Activated CD4-positive, alpha-beta T cell treated with anti-CD3 and anti-CD28 coated beads for 24 hours (primary cell): ENCODE measurements around the gene NEDD4L.

ENCODE experiments used
- DNase-seq, 2 donors: peaks; one replicate each; pipeline ENCODE4 v3.0.0-alpha.2; 2020; ENCODE audit warnings: low read depth in 2 of 2

The NEDD4L gene

GRCh38 chr18:58052960-58053359 lies 8.9 kb downstream of the NEDD4L start:
- no peak for DNase-seq

DNA sequence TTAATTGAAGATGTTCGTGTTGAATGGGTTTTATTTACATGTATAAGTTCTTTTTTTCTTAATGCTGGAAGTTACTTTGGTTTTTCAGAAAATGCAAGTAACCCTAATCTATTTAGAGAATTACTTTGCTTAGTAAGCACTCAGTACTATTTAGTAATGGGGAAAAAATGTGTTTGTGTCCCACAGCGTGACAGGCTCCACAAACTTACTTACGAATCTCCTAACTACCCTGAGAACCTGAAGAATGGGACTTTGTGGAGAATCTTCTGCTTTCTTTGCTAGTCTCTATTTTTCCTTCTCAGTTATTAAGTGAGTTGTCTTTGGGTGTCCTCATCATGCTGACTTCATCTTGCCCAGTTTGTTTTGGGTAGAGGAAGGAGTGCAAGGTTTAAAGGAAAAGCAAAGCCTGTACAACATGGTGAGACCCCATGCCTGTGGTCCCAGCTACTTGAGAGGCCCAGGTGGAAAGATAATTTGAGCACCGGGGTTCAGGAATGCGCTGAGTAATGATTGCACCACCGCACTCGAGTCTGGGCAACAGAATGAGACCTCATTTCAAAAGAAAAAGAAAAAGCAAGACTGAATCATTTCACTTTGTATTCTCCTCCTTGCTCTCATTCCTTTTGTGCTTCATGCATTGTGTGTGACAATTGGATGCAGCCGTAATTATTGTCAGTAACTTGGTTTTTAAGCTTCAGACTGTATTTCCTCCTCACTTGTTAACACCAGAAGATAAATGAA lies 10.2 kb downstream of the NEDD4L start:
- DNase-seq: no peak

- no peak for DNase-seq
Measured at GRCh38 chr18:58055890-58056558, 12.0 kb downstream of the NEDD4L start.

GRCh38 chr18:58056852-58057251 lies 12.8 kb downstream of the NEDD4L start:
- DNase-seq: no peak

- no peak for DNase-seq
Measured at GRCh38 chr18:58057291-58057965, 13.4 kb downstream of the NEDD4L start.

GRCh38 chr18:58058720-58059119 lies 14.7 kb downstream of the NEDD4L start:
- no peak for DNase-seq

GRCh38 chr18:58060254-58060653 lies 16.2 kb downstream of the NEDD4L start:
- no peak for DNase-seq

DNA sequence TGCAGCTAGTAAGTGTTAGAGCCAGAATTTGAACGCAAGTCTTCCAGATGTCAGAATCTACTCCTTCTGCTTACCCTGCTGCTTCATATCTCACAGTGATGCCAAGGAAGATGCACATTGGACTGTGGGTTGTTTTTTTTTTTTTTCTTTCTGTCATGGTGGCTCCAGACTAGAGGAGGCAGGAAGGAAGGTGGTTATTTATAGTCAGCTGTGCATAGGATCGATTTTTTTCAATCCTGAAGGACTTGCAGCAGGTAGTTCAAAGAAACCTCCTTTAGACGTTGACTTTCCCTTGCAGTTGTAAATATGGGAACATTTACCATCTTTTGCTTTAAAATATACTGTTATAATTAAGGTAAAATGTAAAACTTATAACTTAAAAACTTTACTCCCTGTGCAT lies 17.3 kb downstream of the NEDD4L start:
- DNase-seq: no peak

DNA sequence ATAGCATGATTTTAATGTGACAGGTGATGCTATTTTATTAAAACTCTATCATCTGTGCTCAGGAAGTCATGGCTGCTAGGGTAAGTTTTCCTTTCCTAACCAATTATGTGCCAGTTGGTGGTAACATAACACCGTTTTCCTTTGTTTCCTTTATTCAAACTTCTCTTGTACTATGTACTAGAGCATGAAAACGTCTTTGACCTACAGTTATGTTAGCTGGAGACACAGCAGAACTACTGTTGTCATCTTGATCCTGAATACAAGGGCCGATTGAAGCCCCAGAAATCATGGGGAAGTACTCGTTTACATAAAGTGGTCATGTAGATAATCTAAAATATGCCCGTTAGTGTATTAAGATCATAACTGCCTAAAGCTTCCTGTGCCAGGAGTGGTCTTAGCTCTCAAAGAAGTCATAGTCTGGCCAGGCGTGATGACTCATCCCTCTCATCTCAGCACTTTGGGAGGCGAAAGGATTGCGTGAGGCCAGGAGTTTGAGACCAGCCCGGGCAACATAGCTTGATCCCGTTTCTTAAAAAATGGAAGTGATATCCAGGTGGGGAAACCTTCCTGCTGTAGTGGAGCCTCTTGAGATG lies 20.5 kb downstream of the NEDD4L start:
- DNase-seq: no peak

DNA sequence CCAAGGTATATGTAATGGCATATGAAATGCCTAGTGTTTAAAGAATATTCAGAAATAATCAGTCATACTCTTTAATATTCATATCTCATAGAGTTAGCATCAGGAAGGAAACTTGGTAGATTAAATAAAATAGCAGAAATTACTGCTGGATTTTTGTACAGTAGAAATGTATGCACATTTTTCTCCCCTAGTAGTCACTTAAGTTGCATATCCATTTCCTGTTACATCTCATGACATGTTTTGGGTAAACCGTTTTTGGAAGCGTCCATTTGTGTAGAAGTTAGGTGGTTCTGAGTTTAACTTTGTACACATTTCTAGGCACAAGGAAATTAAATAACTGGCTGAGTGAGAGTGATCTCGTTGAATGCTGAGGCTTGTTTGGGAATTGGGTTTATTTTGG lies 21.9 kb downstream of the NEDD4L start:
- DNase-seq: no peak

DNA sequence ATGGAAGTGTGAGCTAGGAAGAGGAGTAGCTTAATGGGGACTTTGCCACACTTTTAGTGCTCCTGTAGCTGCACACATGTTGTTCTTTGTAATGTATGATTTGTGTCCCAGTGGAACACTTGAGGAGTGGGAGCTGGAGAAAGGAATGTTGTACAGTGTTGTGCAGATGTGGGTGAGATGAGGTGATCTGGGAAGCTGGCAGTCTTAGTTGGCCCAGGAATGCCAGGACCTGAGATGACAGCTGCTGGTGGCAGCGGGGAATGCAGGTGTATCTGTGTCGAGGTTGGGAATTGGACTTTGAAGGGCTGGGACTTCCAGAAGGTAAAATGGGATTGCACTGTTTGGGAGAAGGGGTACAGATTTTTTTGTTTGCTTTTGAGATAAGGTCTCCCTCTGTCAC lies 23.6 kb downstream of the NEDD4L start:
- no peak for DNase-seq

DNA sequence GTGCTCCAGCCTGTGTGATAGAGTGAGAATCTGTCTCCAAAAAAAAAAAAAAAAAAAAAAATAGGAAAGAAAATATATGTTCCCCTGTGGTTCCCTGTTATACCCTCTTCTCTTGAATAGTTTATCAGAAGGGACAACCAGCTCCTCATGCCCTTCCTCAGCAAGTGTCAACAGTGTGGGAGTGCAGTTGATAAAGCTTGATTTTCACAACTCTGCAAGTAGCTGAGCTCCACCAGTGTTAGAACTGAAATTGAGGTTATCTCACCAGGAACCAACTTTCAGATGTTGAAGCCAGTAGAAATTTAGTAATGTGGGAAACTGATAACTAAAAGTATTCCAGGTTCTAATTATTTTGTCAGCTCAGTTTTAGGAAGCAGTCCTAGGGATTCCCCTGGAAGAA lies 25.1 kb downstream of the NEDD4L start:
- DNase-seq: no peak

DNA sequence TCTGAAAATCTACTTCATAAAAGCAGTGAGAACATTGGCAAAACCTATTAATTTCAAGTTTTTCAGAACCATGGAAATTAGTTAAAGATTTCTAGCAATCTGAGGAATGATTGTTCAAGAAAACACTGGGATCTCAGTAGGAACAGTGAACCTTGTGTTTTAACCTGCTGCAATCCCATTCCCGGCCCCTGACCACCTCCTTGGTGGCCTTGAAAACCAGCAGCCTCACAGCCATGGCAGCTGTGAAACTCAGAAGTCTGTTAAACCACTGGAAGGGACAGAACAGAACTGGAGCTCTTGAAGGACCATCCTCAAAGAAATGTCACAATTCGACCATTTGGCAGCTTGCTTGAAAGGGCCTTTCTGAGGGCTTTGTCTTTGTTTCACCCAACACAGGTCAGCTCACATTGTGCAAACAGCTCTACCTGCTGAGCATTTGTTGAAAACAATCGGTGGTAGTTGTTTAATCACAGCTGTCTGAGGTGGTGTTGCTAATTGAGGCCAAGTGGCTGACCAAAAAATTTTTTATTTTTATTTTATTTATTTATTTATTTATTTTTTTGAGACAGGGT lies 25.8 kb downstream of the NEDD4L start:
- DNase-seq: no peak

- no peak for DNase-seq
Measured at GRCh38 chr18:58076052-58076451, 32.0 kb downstream of the NEDD4L start.

GRCh38 chr18:58077329-58077728 lies 33.3 kb downstream of the NEDD4L start:
- no peak for DNase-seq

DNA sequence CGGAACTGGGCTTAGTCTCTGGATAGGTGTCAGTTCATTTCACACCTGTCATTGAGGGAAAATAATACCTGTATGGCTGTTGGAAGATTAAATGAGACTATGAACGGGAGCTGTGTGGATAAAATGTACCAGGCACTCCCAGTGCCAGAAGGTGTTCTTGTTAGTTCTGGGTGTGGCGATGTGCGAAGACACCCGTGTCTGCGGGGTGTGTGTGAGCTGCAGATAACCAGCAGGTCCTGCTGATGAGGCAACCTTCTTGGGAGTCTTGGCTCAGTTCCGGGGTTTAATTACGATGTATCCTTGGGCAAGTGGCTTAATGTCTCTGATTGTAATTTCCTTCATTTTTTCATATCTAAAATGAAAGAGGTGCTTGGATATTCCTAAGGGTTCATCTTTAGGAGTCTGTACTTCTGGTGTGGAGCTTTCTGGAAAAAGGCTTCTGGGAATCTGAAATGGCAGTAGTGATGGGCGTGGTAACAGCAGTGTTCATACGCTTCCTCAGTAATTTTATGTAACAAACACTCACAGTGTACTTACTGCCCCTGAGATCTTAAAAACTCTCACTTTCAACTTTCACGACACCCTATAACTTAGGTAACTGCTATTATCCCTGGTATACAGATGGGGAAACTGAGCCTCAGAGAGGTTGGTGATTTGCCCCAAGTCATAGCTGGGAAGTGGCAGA lies 35.0 kb downstream of the NEDD4L start:
- no peak for DNase-seq

DNA sequence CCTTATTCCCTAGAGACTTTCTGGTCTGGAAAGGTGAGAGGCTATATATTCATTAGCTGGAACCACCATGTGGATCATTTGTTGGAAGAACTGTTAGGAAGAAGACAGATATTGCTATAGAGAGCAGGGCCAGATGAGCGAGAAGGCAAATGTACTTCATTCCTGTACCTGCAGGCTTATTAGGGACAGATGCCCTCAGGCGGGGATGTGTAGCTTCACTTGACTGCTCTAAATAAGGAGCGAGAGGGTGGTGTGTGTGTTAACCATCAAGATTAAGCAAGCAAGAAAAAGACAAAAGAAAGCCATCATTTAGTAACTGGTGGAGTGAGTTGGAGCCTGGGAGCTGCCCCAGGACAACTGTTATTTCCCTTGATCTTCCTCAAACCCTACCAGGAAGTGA lies 36.4 kb downstream of the NEDD4L start:
- DNase-seq: no peak

GRCh38 chr18:58087928-58088690 lies 44.1 kb downstream of the NEDD4L start:
- no peak for DNase-seq

DNA sequence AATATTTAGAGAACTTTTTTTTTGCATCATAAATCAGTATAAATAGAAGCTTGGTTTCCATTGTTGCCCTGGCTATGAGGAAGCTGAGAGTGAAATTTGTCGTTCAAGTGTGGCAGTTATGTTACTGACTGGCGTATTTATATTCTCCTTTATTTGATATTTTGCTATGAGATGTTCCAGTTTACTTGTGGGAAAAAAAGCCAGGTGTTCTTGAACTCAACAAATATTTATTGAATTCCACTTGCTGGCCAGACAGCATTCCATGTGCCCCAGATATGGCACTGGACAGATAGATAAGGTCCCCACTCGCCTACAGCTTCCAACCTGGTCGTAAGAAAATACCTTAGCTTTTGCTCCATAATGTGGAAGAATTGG lies 44.7 kb downstream of the NEDD4L start:
- DNase-seq: no peak

GRCh38 chr18:58091099-58091611 lies 47.1 kb downstream of the NEDD4L start:
- no peak for DNase-seq

DNA sequence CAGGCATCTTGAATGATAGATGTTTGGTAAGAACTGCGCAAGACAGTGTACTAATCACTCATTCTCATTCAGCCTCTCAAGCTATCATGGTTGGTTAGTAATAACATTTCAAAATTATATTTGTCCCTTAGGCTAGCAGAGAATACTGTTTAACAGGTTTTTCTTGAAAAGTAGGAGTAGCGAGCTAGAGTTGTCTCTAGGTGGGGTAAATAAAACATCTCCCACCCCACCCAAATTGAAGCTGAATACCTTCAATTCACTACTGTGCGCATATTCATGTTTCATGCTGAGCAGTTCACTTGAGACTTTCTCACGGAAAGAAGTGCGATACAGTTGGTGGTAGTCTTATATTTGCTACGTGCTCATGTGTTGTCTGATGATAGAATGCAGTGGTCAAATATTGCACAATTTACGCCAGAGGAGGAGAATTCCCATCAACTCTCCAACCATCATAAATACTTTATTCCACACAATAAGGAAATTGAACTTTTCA lies 49.3 kb downstream of the NEDD4L start:
- DNase-seq: no peak
